Pulmonary artery endothelial cell (primary cell): ENCODE data around the gene UGCG. TPM values are rescaled to one million over a fixed set of nuclear protein-coding genes. Genes with fewer than 3 reads are reported as not detected.
"Not testable (repeated sequence)": the region's sequence is repeated elsewhere in the genome, so short reads cannot be mapped to it uniquely, and the experiment has no call there.

Experiments
- DNase-seq: peaks from one replicate; pipeline ENCODE4 v3.0.0-alpha.2; 2011; ENCODE audit warnings: low read depth, low spot score
- total RNA-seq: library from RNA; depleted of rRNA; stranded (reverse); fragments of >200 nt; gene quantifications from 2 replicates; pipeline ENCODE4 v1.2.3, GENCODE V29; 2014

The UGCG gene
- total RNA-seq: 46.5 and 68.3 TPM in 2 replicates

- peak; percentile 63 for DNase-seq
Measured at GRCh38 chr9:111895996-111896941, at the start of gene UGCG. UGCG (plus strand) TSS chr9:111896814; CDS start chr9:111897216, 402 bp downstream.

- DNase-seq: no peak
Measured at GRCh38 chr9:111851553-111851952, 45.1 kb upstream of the UGCG start.

- DNase-seq: no peak
Measured at GRCh38 chr9:111852291-111852690, 44.3 kb upstream of the UGCG start.

- no peak for DNase-seq
Measured at GRCh38 chr9:111853450-111853827, 43.2 kb upstream of the UGCG start.

- no peak for DNase-seq
Measured at GRCh38 chr9:111854799-111855198, 41.8 kb upstream of the UGCG start.

- no peak for DNase-seq
Measured at GRCh38 chr9:111857555-111858211, 38.9 kb upstream of the UGCG start.

- DNase-seq: no peak
Measured at GRCh38 chr9:111860443-111860842, 36.2 kb upstream of the UGCG start.

- DNase-seq: no peak
Measured at GRCh38 chr9:111863636-111864035, 33.0 kb upstream of the UGCG start.

GRCh38 chr9:111866976-111867375 lies 29.6 kb upstream of the UGCG start:
- DNase-seq: peak; percentile 24

GRCh38 chr9:111868475-111868874 lies 28.1 kb upstream of the UGCG start:
- DNase-seq: no peak

- no peak for DNase-seq
Measured at GRCh38 chr9:111870774-111871498, 25.7 kb upstream of the UGCG start.

GRCh38 chr9:111871499-111871855 lies 25.1 kb upstream of the UGCG start:
- DNase-seq: no peak

- DNase-seq: no peak
Measured at GRCh38 chr9:111872886-111873285, 23.7 kb upstream of the UGCG start.

GRCh38 chr9:111873901-111874300 lies 22.7 kb upstream of the UGCG start:
- DNase-seq: no peak

- DNase-seq: no peak
Measured at GRCh38 chr9:111874500-111874899, 22.1 kb upstream of the UGCG start.

- not testable (repeated sequence) for DNase-seq
Measured at GRCh38 chr9:111875291-111875690, 21.3 kb upstream of the UGCG start.

- not testable (repeated sequence) for DNase-seq
Measured at GRCh38 chr9:111875691-111876090, 20.9 kb upstream of the UGCG start.

- DNase-seq: no peak
Measured at GRCh38 chr9:111876179-111876578, 20.4 kb upstream of the UGCG start.

- DNase-seq: no peak
Measured at GRCh38 chr9:111877420-111877819, 19.2 kb upstream of the UGCG start.

GRCh38 chr9:111878946-111879345 lies 17.7 kb upstream of the UGCG start:
- DNase-seq: no peak

- DNase-seq: no peak
Measured at GRCh38 chr9:111886983-111887718, 9.5 kb upstream of the UGCG start.
